Neural progenitor cell (in vitro differentiated cells): ENCODE measurements around the gene NUTM2D.
"Not testable (repeated sequence)": the region's sequence is repeated elsewhere in the genome, so short reads cannot be mapped to it uniquely, and the experiment has no call there.

Experiments
- CTCF ChIP-seq: fragments of 200-600 bp; sonication (generic); IDR thresholded peaks from 2 replicates; pipeline ENCODE4 v1.5.1; 2017; ENCODE audit warnings: antibody characterized with exemption, mild to moderate bottlenecking
- EZH2 ChIP-seq: fragments of 200-600 bp; sonication (generic); IDR thresholded peaks from 2 replicates; pipeline ENCODE4 v1.6.1; 2017; ENCODE audit warnings: antibody characterized with exemption, mild to moderate bottlenecking, moderate library complexity

- TF ChIP-seq CTCF, EZH2: not testable (repeated sequence)
Measured at GRCh38 chr10:87321505-87321904, 36.0 kb upstream of the NUTM2D start.
